Measurements from ENCODE around the gene EXPH5.

- no peak for TF ChIP-seq CTCF (IDR thresholded peaks at IDR 0.05; ENCODE audit: extremely low read depth in 1 of 2, insufficient read depth in 1 of 2, low read depth in 1 of 2, low read length in 2 of 2)
- TF ChIP-seq POLR2A (IDR thresholded peaks at IDR 0.05; ENCODE audit: low read depth, low read length): no peak
- no peak for TF ChIP-seq JUN (IDR thresholded peaks at IDR 0.05; ENCODE audit: borderline replicate concordance, insufficient read depth, insufficient read length, low read depth)
- no peak for TF ChIP-seq EZH2 (IDR thresholded peaks at IDR 0.05; ENCODE audit: borderline replicate concordance, low read depth, low read length, severe bottlenecking)
- no peak for TF ChIP-seq POLR2AphosphoS5 (IDR thresholded peaks at IDR 0.05; ENCODE audit: insufficient read depth, low read depth, low read length)
- no peak for TF ChIP-seq FOS (IDR thresholded peaks at IDR 0.05; ENCODE audit: borderline replicate concordance, insufficient read depth, low read length)
- TF ChIP-seq MYC (IDR thresholded peaks at IDR 0.05; ENCODE audit: low read depth, low read length): no peak
Measured at GRCh38 chr11:108589136-108589535, 4.4 kb downstream of the EXPH5 start.
